ENCODE measurements around the gene LONRF2. TPM values are rescaled to one million over a fixed set of nuclear protein-coding genes. Genes with fewer than 3 reads are reported as not detected.

The LONRF2 gene
- total and polyA plus RNA-seq, 2 donors from 2014 or later = 1.1 to 6.3 TPM

DNA sequence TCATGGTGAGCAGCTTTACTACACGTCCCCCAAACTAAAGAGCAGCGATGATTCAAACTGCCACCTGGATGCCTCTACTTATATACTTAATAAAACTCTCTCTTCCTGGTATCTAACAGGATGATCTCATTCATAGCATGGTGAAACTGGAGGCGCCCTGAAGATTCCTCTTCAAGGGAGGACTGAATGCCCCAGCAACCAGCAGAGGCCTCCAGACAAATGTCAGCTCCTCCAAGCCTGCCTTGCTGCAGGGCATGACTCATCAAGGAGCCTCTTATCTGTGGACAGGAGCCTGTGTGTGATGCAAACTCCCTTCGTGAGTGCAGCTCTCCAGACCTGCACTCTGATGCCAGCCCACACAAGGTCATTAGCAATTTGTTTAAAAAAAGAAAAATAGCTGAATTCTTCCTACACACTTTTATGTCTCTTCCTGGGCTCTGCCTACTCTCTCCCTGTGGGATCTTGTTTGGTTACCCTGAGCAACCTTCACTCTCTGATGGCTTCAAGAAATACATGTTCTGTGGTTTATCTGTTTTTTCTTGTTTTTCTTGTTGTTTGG, 30.2 kb downstream of the LONRF2 start:
- peak in 3 of 5 donors; percentile 20 to 56 (median 49) for DNase-seq
- H3K9me3 ChIP-seq (ENCODE audit: control insufficient read depth in 2 of 3, insufficient read depth in 1 of 3, low read length in 3 of 3) = no peaks in the 10 kb centered on the region
- no peaks in the 10 kb centered on the region for H3K4me1 ChIP-seq (ENCODE audit: control insufficient read depth in 2 of 3, insufficient read depth in 2 of 3, low read depth in 1 of 3, low read length in 3 of 3)
- no peak overlapping the region for H3K4me3 ChIP-seq (ENCODE audit: low read length in 3 of 3)
- no peak overlapping the region for H3K27ac ChIP-seq (ENCODE audit: low read depth in 2 of 2, low read length in 2 of 2)
- no peak overlapping the region for H3K9ac ChIP-seq (ENCODE audit: low read length in 3 of 3)
- intact Hi-C loops (cut with DNase I) = no loop called here
- H3K27me3 ChIP-seq (ENCODE audit: control insufficient read depth, insufficient read depth, low read length) = no peaks in the 10 kb centered on the region
- peaks cover 0 to 12% (median 2%) of the 10 kb centered on the region in 3 donors for H3K36me3 ChIP-seq (ENCODE audit: control insufficient read depth in 2 of 3, insufficient read depth in 3 of 3, low read length in 3 of 3)
- FAIRE-seq = no peak
- TF ChIP-seq, protein P1, sequence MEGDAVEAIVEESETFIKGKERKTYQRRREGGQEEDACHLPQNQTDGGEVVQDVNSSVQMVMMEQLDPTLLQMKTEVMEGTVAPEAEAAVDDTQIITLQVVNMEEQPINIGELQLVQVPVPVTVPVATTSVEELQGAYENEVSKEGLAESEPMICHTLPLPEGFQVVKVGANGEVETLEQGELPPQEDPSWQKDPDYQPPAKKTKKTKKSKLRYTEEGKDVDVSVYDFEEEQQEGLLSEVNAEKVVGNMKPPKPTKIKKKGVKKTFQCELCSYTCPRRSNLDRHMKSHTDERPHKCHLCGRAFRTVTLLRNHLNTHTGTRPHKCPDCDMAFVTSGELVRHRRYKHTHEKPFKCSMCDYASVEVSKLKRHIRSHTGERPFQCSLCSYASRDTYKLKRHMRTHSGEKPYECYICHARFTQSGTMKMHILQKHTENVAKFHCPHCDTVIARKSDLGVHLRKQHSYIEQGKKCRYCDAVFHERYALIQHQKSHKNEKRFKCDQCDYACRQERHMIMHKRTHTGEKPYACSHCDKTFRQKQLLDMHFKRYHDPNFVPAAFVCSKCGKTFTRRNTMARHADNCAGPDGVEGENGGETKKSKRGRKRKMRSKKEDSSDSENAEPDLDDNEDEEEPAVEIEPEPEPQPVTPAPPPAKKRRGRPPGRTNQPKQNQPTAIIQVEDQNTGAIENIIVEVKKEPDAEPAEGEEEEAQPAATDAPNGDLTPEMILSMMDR (IDR thresholded peaks at IDR 0.05; ENCODE audit: borderline replicate concordance, extremely low read depth, insufficient read depth) = no peak

- intact Hi-C loops (cut with DNase I) = no loop called here
- peaks cover 0 to 4% (median 0%) of the 10 kb centered on the region in 3 donors for H3K4me1 ChIP-seq (ENCODE audit: control insufficient read depth in 2 of 3, insufficient read depth in 2 of 3, low read depth in 1 of 3, low read length in 3 of 3)
- no peak for FAIRE-seq
- peaks cover 0 to 12% (median 3%) of the 10 kb centered on the region in 3 donors for H3K36me3 ChIP-seq (ENCODE audit: control insufficient read depth in 2 of 3, insufficient read depth in 3 of 3, low read length in 3 of 3)
- no peak overlapping the region for H3K4me3 ChIP-seq (ENCODE audit: low read length in 3 of 3)
- H3K27me3 ChIP-seq (ENCODE audit: control insufficient read depth, insufficient read depth, low read length) = no peaks in the 10 kb centered on the region
- DNase-seq = peak in 4 of 5 donors; percentile 61 to 83 (median 74)
- no peak overlapping the region for H3K9ac ChIP-seq (ENCODE audit: low read length in 3 of 3)
- no peak overlapping the region for H3K27ac ChIP-seq (ENCODE audit: low read depth in 2 of 2, low read length in 2 of 2)
- TF ChIP-seq, protein P1 (IDR thresholded peaks at IDR 0.05; ENCODE audit: borderline replicate concordance, extremely low read depth, insufficient read depth) = no peak
- no peaks in the 10 kb centered on the region for H3K9me3 ChIP-seq (ENCODE audit: control insufficient read depth in 2 of 3, insufficient read depth in 1 of 3, low read length in 3 of 3)
These were observed 30.9 kb downstream of the LONRF2 start for GRCh38 chr2:100291152-100291970.

DNA sequence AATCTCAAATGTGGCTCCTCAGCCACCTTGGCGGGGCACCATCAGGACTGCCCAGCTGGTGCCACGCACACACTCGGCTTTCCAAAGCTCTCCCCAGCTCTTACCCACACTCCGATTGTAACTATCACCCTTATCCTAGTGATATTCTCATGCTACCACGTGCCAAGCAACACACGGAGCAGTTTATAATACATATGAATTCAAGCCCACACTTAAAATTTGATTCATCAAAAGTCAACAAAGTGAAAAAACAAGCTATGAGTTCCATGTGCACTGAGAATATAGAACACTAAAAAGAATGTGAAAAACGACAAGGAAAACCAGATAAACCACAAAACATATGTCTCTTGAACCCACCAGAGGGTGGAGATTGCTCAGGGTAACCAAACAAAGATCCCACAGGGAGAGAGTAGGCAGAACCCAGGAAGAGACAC, 31.6 kb downstream of the LONRF2 start:
- Histone ChIP-seq H3K4me1 (ENCODE audit: control insufficient read depth in 2 of 3, insufficient read depth in 2 of 3, low read depth in 1 of 3, low read length in 3 of 3) (peaks cover 0 to 4% (median 3%) of the 10 kb centered on the region in 3 donors), H3K9me3 (ENCODE audit: control insufficient read depth in 2 of 3, insufficient read depth in 1 of 3, low read length in 3 of 3) (no peaks in the 10 kb centered on the region), H3K36me3 (ENCODE audit: control insufficient read depth in 2 of 3, insufficient read depth in 3 of 3, low read length in 3 of 3) (peaks cover 0 to 12% (median 3%) of the 10 kb centered on the region in 3 donors), H3K4me3 (ENCODE audit: low read length in 3 of 3) (no peak overlapping the region), H3K27ac (ENCODE audit: low read depth in 2 of 2, low read length in 2 of 2) (no peak overlapping the region), H3K27me3 (ENCODE audit: control insufficient read depth, insufficient read depth, low read length) (no peaks in the 10 kb centered on the region), H3K9ac (ENCODE audit: low read length in 3 of 3) (no peak overlapping the region)
- intact Hi-C loops (cut with DNase I) = no loop called here
- TF ChIP-seq, protein P1 (IDR thresholded peaks at IDR 0.05; ENCODE audit: borderline replicate concordance, extremely low read depth, insufficient read depth) = no peak
- no peak for DNase-seq
- no peak for FAIRE-seq

Measured in kidney (tissue), 14 donors.